Adrenal gland (tissue), 12 donors: ENCODE data around the gene SMIM35. TPM values are rescaled to one million over a fixed set of nuclear protein-coding genes. Genes with fewer than 3 reads are reported as not detected.

Experiments used
- DNase-seq, 7 donors: peaks; one replicate each; pipeline ENCODE4 v3.0.0-alpha.2; 2019 to 2020
- H3K27ac ChIP-seq, 5 donors: fragments of 200-600 bp; sonication (generic) in 4 of 5; 1 replicate in 3 of 5; 2 replicates in 2 of 5; pipeline versions ENCODE4 v1.5.1 to v1.8.0; 2016 to 2020; ENCODE audit warnings: mild to moderate bottlenecking in 1 of 5
- H3K27me3 ChIP-seq: fragments of 200-600 bp; 2 replicates; pipeline ENCODE4 v1.8.0; 2021
- H3K36me3 ChIP-seq, 2 donors: fragments of 200-600 bp; replicated peaks in 1 of 2; 1 replicate in 1 of 2; 2 replicates in 1 of 2; pipeline versions ENCODE4 v1.5.1 to v1.8.0; 2018 to 2022
- H3K4me1 ChIP-seq, 2 donors: fragments of 200-600 bp; replicated peaks in 1 of 2; 1 replicate in 1 of 2; 2 replicates in 1 of 2; pipeline versions ENCODE4 v1.5.1 to v1.8.0; 2018 to 2021
- H3K4me3 ChIP-seq, 4 donors: fragments of 200-600 bp; sonication (generic) in 3 of 4; one replicate each; pipeline ENCODE4 v1.5.1; 2016 to 2018
- H3K9me3 ChIP-seq, 3 donors: fragments of 200-600 bp; sonication (generic) in 1 of 3; replicated peaks in 1 of 3; 1 replicate in 2 of 3; 2 replicates in 1 of 3; pipeline versions ENCODE4 v1.5.1 to v1.8.0; 2016 to 2021
- CTCF ChIP-seq, 6 experiments: fragments of 450-650 bp in 4 of 6; fragments of 200-600 bp in 2 of 6; sonication (generic) in 1 of 6; IDR thresholded peaks; 1 replicate in 5 of 6; 2 replicates in 1 of 6; pipeline versions ENCODE4 v1.5.1 to v1.8.0; 2016 to 2021; ENCODE audit warnings: antibody characterized with exemption in 6 of 6, mild to moderate bottlenecking in 2 of 6, moderate library complexity in 1 of 6
- POLR2A ChIP-seq, 2 donors: fragments of 450-650 bp; IDR thresholded peaks; one replicate each; pipeline ENCODE4 v1.6.1; 2017; ENCODE audit warnings: antibody characterized with exemption in 2 of 2, mild to moderate bottlenecking in 2 of 2, moderate library complexity in 1 of 2
- WGBS, 4 donors: extraction: QIAGEN DNeasy Blood & Tissue Kit in 2 of 4; methylation state at CpG; one replicate each; pipeline versions ENCODE4 v1.1.5 to v1.1.7; 2013 to 2017; 5-methylcytosine and 5-hydroxymethylcytosine counted together
- intact Hi-C, 2 donors: fragments of 100-400 bp; cut with DNase I; formaldehyde crosslinking; loops; one replicate each; pipeline versions ENCODE4 v1.14.1 to v1.15.0; 2022 to 2023
- polyA plus RNA-seq, 3 donors: library from polyadenylated mRNA; stranded (reverse); fragments of 200-250 nt in 2 of 3; fragments of 350-450 nt in 1 of 3; fragmentation: Illumina TruSeq in 1 of 3; extraction: RNeasy Lipid Tissue Mini Kit (QIAGEN cat#74804) in 1 of 3; gene quantifications; one replicate each; pipeline ENCODE4 v1.2.3, GENCODE V29; 2013 to 2014
- total RNA-seq, 9 donors: library from RNA; depleted of rRNA in 4 of 9; stranded (reverse); fragments of >200 nt in 4 of 9; fragments of 120-200 nt in 1 of 9; fragmentation: NEBNext Ultra II Directional in 1 of 9; extraction: Animal tissue kit (Norgen Biotek cat#: 25700) in 1 of 9; gene quantifications; one replicate each; pipeline versions ENCODE4 v1.1.0 to v1.2.4, GENCODE V29; 2013 to 2023
- donor health status: healthy with polysubstance abuse.
- donor health status: Bipolar disorder and iron deficiency.
- donor health status: DM: yes; HTN: yes; CAD: no.
- donor health status: DM: no; HTN: no; CAD: no.
- donor health status: DM: no; HTN: no; CAD: no.
- donor health status: DM: yes; HTN: yes; CAD: no.

The SMIM35 gene
- total and polyA plus RNA-seq, 12 donors, result 0.07 to 0.10 (median 0.09) TPM; not detected in 7

GRCh38 chr11:118005224-118006152 is 81.3 kb downstream of the SMIM35 start:
- no peaks in the 10 kb centered on the region for H3K36me3 ChIP-seq
- intact Hi-C loops, result no loop called here
- no peak for DNase-seq
- TF ChIP-seq CTCF (IDR thresholded peaks at IDR 0.05) (no peak), POLR2A (IDR thresholded peaks at IDR 0.05) (no peak)
- H3K4me3 ChIP-seq, result no peak overlapping the region
- no peaks in the 10 kb centered on the region for H3K9me3 ChIP-seq
- H3K27ac ChIP-seq, result no peak overlapping the region
- WGBS, 4 donors, result 80 to 86% (median 84%) methylated on average over 12 of the region's 12 CpGs
- H3K4me1 ChIP-seq, result peaks cover 0 to 15% of the 10 kb centered on the region in 2 donors
- H3K27me3 ChIP-seq, result no peaks in the 10 kb centered on the region

- intact Hi-C loops, result no loop called here
- 85 to 88% (median 87%) methylated on average over 6 to 7 of the region's 7 CpGs for WGBS, 4 donors
- Histone ChIP-seq H3K4me1 (peaks cover 0 to 15% of the 10 kb centered on the region in 2 donors), H3K36me3 (no peaks in the 10 kb centered on the region), H3K27me3 (no peaks in the 10 kb centered on the region), H3K27ac (no peak overlapping the region), H3K4me3 (no peak overlapping the region), H3K9me3 (no peaks in the 10 kb centered on the region)
- TF ChIP-seq POLR2A (IDR thresholded peaks at IDR 0.05), result no peak
- TF ChIP-seq CTCF (IDR thresholded peaks at IDR 0.05), result no peak
- no peak for DNase-seq
These were observed 82.1 kb downstream of the SMIM35 start for GRCh38 chr11:118004543-118005223.

DNA sequence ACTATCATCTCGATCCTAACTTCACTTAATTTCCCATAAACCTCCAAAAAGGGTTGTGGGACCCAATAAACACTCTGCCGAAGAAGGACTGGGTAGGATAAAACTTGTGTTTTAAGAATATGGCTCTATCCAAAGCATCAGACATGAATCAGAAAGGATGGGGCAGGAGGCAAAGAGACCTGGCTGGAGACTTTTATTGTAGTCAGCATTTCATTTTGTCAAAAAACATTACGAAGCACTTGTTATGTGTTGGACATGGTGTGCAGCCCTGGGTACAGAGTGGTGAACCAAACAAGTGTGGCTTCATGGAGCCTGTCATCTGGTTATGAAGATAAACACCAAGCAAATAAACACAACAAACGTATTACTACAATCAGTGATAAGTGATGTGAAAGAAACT is 83.3 kb downstream of the SMIM35 start:
- intact Hi-C loops, result no loop called here
- no peak for DNase-seq
- no peak overlapping the region for H3K4me3 ChIP-seq
- H3K27me3 ChIP-seq, result no peaks in the 10 kb centered on the region
- peak overlapping the region in 2 of 5 donors; percentile 65 to 84 for H3K27ac ChIP-seq
- no peaks in the 10 kb centered on the region for H3K36me3 ChIP-seq
- H3K4me1 ChIP-seq, result peaks cover 0 to 15% of the 10 kb centered on the region in 2 donors
- H3K9me3 ChIP-seq, result no peaks in the 10 kb centered on the region
- TF ChIP-seq CTCF (IDR thresholded peaks at IDR 0.05) (no peak), POLR2A (IDR thresholded peaks at IDR 0.05) (no peak)
- WGBS, 4 donors, result 63 to 83% (median 70%) methylated on average over 4 of the region's 4 CpGs
